ENCODE data around the gene SOD2. TPM values are rescaled to one million over a fixed set of nuclear protein-coding genes. Genes with fewer than 3 reads are reported as not detected.
"Not testable (repeated sequence)": the region's sequence is repeated elsewhere in the genome, so short reads cannot be mapped to it uniquely, and the experiment has no call there.

Gene SOD2
- total RNA-seq, 2 donors from 2014 or later = 243 to 555 TPM

GRCh38 chr6:159724778-159725177, 31.7 kb upstream of the SOD2 start:
- H3K27me3 ChIP-seq = no peaks in the 10 kb centered on the region
- no peaks in the 10 kb centered on the region for H3K9me3 ChIP-seq
- H3K4me1 ChIP-seq = peaks cover 0 to 25% of the 10 kb centered on the region in 2 donors
- no peak overlapping the region for H3K4me3 ChIP-seq
- DNase-seq (ENCODE audit: low spot score) = no peak
- H3K36me3 ChIP-seq = no peaks in the 10 kb centered on the region
- H3K27ac ChIP-seq = no peak overlapping the region
- TF ChIP-seq, protein P1, sequence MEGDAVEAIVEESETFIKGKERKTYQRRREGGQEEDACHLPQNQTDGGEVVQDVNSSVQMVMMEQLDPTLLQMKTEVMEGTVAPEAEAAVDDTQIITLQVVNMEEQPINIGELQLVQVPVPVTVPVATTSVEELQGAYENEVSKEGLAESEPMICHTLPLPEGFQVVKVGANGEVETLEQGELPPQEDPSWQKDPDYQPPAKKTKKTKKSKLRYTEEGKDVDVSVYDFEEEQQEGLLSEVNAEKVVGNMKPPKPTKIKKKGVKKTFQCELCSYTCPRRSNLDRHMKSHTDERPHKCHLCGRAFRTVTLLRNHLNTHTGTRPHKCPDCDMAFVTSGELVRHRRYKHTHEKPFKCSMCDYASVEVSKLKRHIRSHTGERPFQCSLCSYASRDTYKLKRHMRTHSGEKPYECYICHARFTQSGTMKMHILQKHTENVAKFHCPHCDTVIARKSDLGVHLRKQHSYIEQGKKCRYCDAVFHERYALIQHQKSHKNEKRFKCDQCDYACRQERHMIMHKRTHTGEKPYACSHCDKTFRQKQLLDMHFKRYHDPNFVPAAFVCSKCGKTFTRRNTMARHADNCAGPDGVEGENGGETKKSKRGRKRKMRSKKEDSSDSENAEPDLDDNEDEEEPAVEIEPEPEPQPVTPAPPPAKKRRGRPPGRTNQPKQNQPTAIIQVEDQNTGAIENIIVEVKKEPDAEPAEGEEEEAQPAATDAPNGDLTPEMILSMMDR (IDR thresholded peaks at IDR 0.05) = no peak

GRCh38 chr6:159723259-159723658, 30.2 kb upstream of the SOD2 start:
- Histone ChIP-seq H3K27me3 (no peaks in the 10 kb centered on the region), H3K9me3 (no peaks in the 10 kb centered on the region), H3K4me1 (peaks cover 0 to 10% of the 10 kb centered on the region in 2 donors), H3K36me3 (no peaks in the 10 kb centered on the region), H3K27ac (no peak overlapping the region), H3K4me3 (no peak overlapping the region)
- no peak for DNase-seq (ENCODE audit: low spot score)
- TF ChIP-seq, protein P1 (IDR thresholded peaks at IDR 0.05) = no peak

DNA sequence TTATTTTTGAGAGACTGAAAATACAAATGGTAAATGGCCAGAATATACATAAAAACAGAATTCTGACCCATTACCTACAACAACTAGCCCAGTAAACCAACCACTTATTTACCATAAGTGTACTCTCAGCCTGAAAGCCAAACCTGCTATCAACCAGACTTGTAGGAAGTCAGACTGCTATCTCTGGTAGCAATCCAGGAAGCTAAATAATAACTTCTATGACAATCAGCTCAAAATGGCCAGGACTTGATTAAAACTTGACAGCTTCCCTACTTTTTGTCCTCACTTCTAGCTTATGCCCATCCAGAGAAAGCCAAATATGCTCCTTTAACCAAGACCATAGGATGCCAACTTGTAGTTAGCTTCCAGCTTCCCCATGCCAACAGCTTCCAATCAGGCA, 29.6 kb upstream of the SOD2 start:
- no peaks in the 10 kb centered on the region for H3K9me3 ChIP-seq
- peaks cover 0 to 10% of the 10 kb centered on the region in 2 donors for H3K4me1 ChIP-seq
- H3K4me3 ChIP-seq = no peak overlapping the region
- no peak for DNase-seq (ENCODE audit: low spot score)
- no peaks in the 10 kb centered on the region for H3K36me3 ChIP-seq
- no peak overlapping the region for H3K27ac ChIP-seq
- TF ChIP-seq, protein P1 (IDR thresholded peaks at IDR 0.05) = no peak
- H3K27me3 ChIP-seq = no peaks in the 10 kb centered on the region

DNA sequence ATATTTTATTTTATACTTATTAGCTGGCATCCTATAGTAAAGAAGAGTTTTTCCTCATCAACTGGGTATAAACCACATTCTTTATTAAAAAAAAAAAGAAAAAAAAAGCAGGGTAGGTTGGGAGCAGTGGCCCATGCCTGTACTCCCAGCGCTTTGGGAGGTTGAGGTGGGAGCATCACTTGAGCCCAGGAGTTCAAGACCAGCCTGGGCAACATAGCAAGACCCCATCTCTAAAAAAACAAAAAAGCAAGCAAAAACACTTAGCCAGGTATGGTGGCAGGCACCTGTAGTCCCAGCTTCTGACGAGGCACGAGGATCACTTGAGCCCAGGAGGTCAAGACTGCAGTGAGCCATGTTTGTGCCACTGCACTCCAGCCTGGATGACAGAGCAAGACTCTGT, 28.9 kb upstream of the SOD2 start:
- not testable (repeated sequence) for H3K36me3 ChIP-seq; H3K9me3 ChIP-seq; H3K27me3 ChIP-seq; H3K27ac ChIP-seq; H3K4me3 ChIP-seq; DNase-seq (ENCODE audit: low spot score)
- H3K4me1 ChIP-seq = peaks cover 0 to 16% of the 10 kb centered on the region in 2 donors

DNA sequence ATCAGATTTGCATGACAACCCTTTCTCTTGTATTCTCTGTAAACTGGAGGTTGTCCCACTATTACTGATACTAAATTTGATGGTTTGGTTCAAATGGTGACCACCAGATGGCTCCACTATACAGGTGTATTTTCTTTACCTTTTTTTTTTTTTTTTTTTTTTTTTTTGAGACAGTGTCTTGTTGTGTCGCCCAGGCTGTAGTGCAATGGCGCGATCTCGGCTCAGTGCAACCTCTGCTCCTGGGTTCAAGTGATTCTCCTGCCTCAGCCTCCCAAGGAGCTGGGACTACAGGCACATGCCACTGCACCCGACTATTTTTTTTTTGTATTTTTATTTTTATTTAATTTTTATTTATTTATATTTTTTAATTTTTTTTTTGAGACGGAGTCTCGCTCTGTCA, 27.7 kb upstream of the SOD2 start:
- no peak for DNase-seq (ENCODE audit: low spot score)
- no peak overlapping the region for H3K27ac ChIP-seq
- no peaks in the 10 kb centered on the region for H3K27me3 ChIP-seq
- no peaks in the 10 kb centered on the region for H3K36me3 ChIP-seq
- H3K4me1 ChIP-seq = peaks cover 0 to 20% of the 10 kb centered on the region in 2 donors
- H3K4me3 ChIP-seq = no peak overlapping the region
- H3K9me3 ChIP-seq = no peaks in the 10 kb centered on the region
- TF ChIP-seq, protein P1 (IDR thresholded peaks at IDR 0.05) = peak in 1 of 2 donors; percentile 50

DNA sequence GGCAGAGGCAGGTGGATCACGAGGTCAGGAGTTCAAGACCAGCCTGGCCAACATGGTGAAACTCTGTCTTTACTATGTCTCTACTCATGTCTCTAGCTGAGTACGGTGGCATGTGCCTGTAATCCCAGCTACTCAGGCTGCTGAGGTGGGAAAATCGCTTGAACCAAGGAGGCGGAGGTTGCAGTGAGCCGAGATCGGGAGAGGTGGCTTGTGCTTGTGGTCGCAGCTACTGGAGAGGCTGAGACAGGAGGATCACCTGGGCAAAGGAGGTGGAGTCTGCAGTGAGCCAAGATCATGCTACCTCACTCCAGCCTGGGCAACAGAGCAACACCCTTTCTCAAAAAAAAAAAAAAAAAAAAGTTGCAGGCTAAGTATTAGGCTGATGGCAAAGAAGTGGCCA, 26.2 kb upstream of the SOD2 start:
- DNase-seq (ENCODE audit: low spot score) = no peak
- H3K9me3 ChIP-seq = no peaks in the 10 kb centered on the region
- peaks cover 0 to 26% of the 10 kb centered on the region in 2 donors for H3K4me1 ChIP-seq
- TF ChIP-seq, protein P1 (IDR thresholded peaks at IDR 0.05) = no peak
- H3K27me3 ChIP-seq = no peaks in the 10 kb centered on the region
- H3K36me3 ChIP-seq = no peaks in the 10 kb centered on the region
- no peak overlapping the region for H3K4me3 ChIP-seq
- H3K27ac ChIP-seq = no peak overlapping the region
